Fibroblast of lung (primary cell): ENCODE results near the gene ZNF521. TPM values are rescaled to one million over a fixed set of nuclear protein-coding genes. Genes with fewer than 3 reads are reported as not detected.

ENCODE experiments used
- DNase-seq, 2 donors: peaks; one replicate each; pipeline versions ENCODE4 v3.0.0 to v3.0.0-alpha.2; 2010; ENCODE audit warnings: low read depth in 2 of 2
- H2AFZ ChIP-seq: 2 replicates; pipeline ENCODE4 v1.5.1; 2012; ENCODE audit warnings: low read length, control low read depth, inconsistent platforms
- H3K27ac ChIP-seq: 2 replicates; pipeline ENCODE4 v1.5.1; 2011; ENCODE audit warnings: low read length, control low read depth; ENCODE audit not compliant: insufficient read depth
- H3K27me3 ChIP-seq: 2 replicates; pipeline ENCODE4 v1.5.1; 2011; ENCODE audit warnings: mild to moderate bottlenecking, low read length; ENCODE audit not compliant: control insufficient read depth, insufficient read depth
- H3K36me3 ChIP-seq: 2 replicates; pipeline ENCODE4 v1.5.1; 2011; ENCODE audit warnings: low read length; ENCODE audit not compliant: control insufficient read depth, insufficient read depth
- H3K4me1 ChIP-seq: 2 replicates; pipeline ENCODE4 v1.5.1; 2011; ENCODE audit warnings: low read length; ENCODE audit not compliant: control insufficient read depth, insufficient read depth; ENCODE audit errors: extremely low read depth
- H3K4me2 ChIP-seq: 2 replicates; pipeline ENCODE4 v1.5.1; 2011; ENCODE audit warnings: low read length, control low read depth; ENCODE audit not compliant: insufficient read depth; ENCODE audit errors: extremely low read depth
- H3K4me3 ChIP-seq, 4 experiments: fragments of 200-600 bp in 1 of 4; sonication (generic) in 1 of 4; replicated peaks in 1 of 4; 2 replicates each; pipeline ENCODE4 v1.5.1; 2011 to 2016; ENCODE audit warnings: low read length in 4 of 4, low read depth in 3 of 4, mild to moderate bottlenecking in 3 of 4, control low read depth in 2 of 4, inconsistent platforms in 1 of 4, mixed read lengths in 1 of 4; ENCODE audit not compliant: insufficient read depth in 1 of 4; ENCODE audit errors: control extremely low read depth in 1 of 4
- H3K79me2 ChIP-seq: 2 replicates; pipeline ENCODE4 v1.5.1; 2012; ENCODE audit warnings: mild to moderate bottlenecking, low read length, inconsistent platforms; ENCODE audit not compliant: control insufficient read depth, insufficient read depth
- H3K9ac ChIP-seq: 2 replicates; pipeline ENCODE4 v1.5.1; 2011; ENCODE audit warnings: mild to moderate bottlenecking, low read length, control low read depth; ENCODE audit not compliant: insufficient read depth
- H3K9me3 ChIP-seq: 2 replicates; pipeline ENCODE4 v1.5.1; 2012; ENCODE audit warnings: low read depth, low read length; ENCODE audit not compliant: control insufficient read depth, insufficient read depth
- H4K20me1 ChIP-seq: 2 replicates; pipeline ENCODE4 v1.5.1; 2011; ENCODE audit warnings: low read length; ENCODE audit not compliant: control insufficient read depth, insufficient read depth; ENCODE audit errors: extremely low read depth
- EZH2 ChIP-seq: IDR thresholded peaks from 2 replicates; pipeline ENCODE4 v1.5.1; 2012; ENCODE audit warnings: low read length, control low read depth, mild to moderate bottlenecking; ENCODE audit errors: missing control alignments
- polyA plus RNA-seq, 2 donors: library from polyadenylated mRNA; depleted of rRNA in 1 of 2; stranded (reverse) in 1 of 2; unstranded in 1 of 2; fragments of >200 nt; gene quantifications; 2 replicates each; pipeline ENCODE4 v1.2.1, GENCODE V29; 2011 to 2012; ENCODE audit warnings: missing spikeins in 1 of 2
- total RNA-seq: library from RNA; depleted of rRNA; stranded (reverse); fragments of >200 nt; gene quantifications from 2 replicates; pipeline ENCODE4 v1.2.1, GENCODE V29; 2014
- TF ChIP-seq, protein P1 (sequence below), 2 donors: IDR thresholded peaks in 1 of 2; conservative IDR thresholded peaks in 1 of 2; 1 replicate in 1 of 2; 2 replicates in 1 of 2; pipeline ENCODE4 v1.5.1; 2011 to 2012; ENCODE audit warnings: low read length in 2 of 2, control low read depth in 1 of 2, inconsistent platforms in 1 of 2, low read depth in 1 of 2, mild to moderate bottlenecking in 1 of 2

The ZNF521 gene
- total and polyA plus RNA-seq, 2 donors (not counting 1 experiment from before 2014, with no cell fraction given): 25.2 to 43.6 TPM

GRCh38 chr18:25279556-25279955 lies 72.4 kb downstream of the ZNF521 start:
- Histone ChIP-seq H3K4me2 (peak overlapping the region; percentile 46), H3K9ac (no peak overlapping the region), H3K27me3 (no peaks in the 10 kb centered on the region), H3K36me3 (no peaks in the 10 kb centered on the region), H3K4me1 (peaks cover 18% of the 10 kb centered on the region), H2AFZ (no peak overlapping the region), H3K27ac (no peak overlapping the region), H3K79me2 (no peaks in the 10 kb centered on the region), H3K4me3 (peak overlapping the region in 1 of 4 experiments; percentile 29), H4K20me1 (no peaks in the 10 kb centered on the region), H3K9me3 (no peaks in the 10 kb centered on the region)
- peak; percentile 27 to 51 for DNase-seq
- no peak for TF ChIP-seq EZH2
- TF ChIP-seq, protein P1, sequence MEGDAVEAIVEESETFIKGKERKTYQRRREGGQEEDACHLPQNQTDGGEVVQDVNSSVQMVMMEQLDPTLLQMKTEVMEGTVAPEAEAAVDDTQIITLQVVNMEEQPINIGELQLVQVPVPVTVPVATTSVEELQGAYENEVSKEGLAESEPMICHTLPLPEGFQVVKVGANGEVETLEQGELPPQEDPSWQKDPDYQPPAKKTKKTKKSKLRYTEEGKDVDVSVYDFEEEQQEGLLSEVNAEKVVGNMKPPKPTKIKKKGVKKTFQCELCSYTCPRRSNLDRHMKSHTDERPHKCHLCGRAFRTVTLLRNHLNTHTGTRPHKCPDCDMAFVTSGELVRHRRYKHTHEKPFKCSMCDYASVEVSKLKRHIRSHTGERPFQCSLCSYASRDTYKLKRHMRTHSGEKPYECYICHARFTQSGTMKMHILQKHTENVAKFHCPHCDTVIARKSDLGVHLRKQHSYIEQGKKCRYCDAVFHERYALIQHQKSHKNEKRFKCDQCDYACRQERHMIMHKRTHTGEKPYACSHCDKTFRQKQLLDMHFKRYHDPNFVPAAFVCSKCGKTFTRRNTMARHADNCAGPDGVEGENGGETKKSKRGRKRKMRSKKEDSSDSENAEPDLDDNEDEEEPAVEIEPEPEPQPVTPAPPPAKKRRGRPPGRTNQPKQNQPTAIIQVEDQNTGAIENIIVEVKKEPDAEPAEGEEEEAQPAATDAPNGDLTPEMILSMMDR (conservative IDR thresholded peaks at IDR 0.05 in 1 of 2, IDR thresholded peaks at IDR 0.05 in 1 of 2; ENCODE audit: low read depth in 1 of 2, low read length in 2 of 2): no peak

DNA sequence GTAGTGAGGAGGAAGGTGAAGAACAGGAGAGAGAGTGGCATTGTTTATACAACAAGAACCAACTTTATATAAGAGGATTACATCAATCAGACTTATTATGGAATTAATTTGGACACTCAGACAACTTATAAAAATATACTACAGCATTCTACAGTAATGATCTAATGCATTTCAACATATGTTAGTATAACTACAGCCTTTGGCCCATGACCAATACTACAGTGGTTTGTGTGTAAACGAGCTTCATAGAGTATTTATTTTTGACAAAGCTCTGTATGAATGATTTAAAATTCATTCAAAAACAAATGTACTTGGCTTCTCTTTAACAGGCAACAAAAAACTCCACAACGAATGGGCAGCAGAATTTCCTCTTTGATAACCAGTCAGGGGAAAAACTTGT lies 72.8 kb downstream of the ZNF521 start:
- Histone ChIP-seq H3K27ac (no peak overlapping the region), H2AFZ (no peak overlapping the region), H3K79me2 (no peaks in the 10 kb centered on the region), H3K36me3 (no peaks in the 10 kb centered on the region), H3K4me3 (peak overlapping the region in 1 of 4 experiments; percentile 29), H3K4me2 (peak overlapping the region; percentile 46), H3K27me3 (no peaks in the 10 kb centered on the region), H3K9ac (no peak overlapping the region), H4K20me1 (no peaks in the 10 kb centered on the region), H3K4me1 (peaks cover 15% of the 10 kb centered on the region), H3K9me3 (no peaks in the 10 kb centered on the region)
- no peak for TF ChIP-seq EZH2
- TF ChIP-seq, protein P1 (conservative IDR thresholded peaks at IDR 0.05 in 1 of 2, IDR thresholded peaks at IDR 0.05 in 1 of 2; ENCODE audit: low read depth in 1 of 2, low read length in 2 of 2): no peak
- peak; percentile 42 to 89 for DNase-seq

DNA sequence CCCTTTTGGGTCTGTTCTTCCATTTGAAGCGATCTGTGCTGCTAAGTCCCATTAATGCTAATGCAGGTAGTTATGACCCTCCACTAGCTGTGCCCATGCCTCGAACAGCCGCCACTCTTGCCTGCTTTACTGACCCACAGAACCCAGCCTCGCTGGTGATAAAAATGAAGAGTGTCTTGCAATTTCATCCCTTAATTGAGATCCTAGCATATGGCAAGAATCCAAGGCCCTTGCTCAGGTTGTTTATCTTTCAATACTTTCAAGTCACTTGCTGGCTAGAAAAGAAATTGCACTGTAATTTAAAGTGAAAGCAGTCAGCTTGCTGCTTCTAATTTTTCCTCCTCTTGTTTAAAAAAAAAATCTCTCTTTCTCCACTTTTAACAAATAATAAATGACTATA lies 73.6 kb downstream of the ZNF521 start:
- Histone ChIP-seq H3K36me3 (no peaks in the 10 kb centered on the region), H2AFZ (no peak overlapping the region), H3K9ac (no peak overlapping the region), H3K27me3 (no peaks in the 10 kb centered on the region), H3K4me1 (peaks cover 12% of the 10 kb centered on the region), H3K27ac (no peak overlapping the region), H3K4me3 (no peak overlapping the region), H3K9me3 (no peaks in the 10 kb centered on the region), H3K79me2 (no peaks in the 10 kb centered on the region), H3K4me2 (peak overlapping the region; percentile 48), H4K20me1 (no peaks in the 10 kb centered on the region)
- TF ChIP-seq EZH2: no peak
- TF ChIP-seq, protein P1 (conservative IDR thresholded peaks at IDR 0.05 in 1 of 2, IDR thresholded peaks at IDR 0.05 in 1 of 2; ENCODE audit: low read depth in 1 of 2, low read length in 2 of 2): no peak
- peak; percentile 20 to 34 for DNase-seq
